ENCODE results near the gene AFAP1L1.

GRCh38 chr5:149277801-149278200 is 6.1 kb downstream of the AFAP1L1 start:
- no peak for TF ChIP-seq CTCF (IDR thresholded peaks at IDR 0.05; ENCODE audit: low read depth, low read length, missing input control)
- no peak for TF ChIP-seq GABPA (IDR thresholded peaks at IDR 0.05 in 1 of 2, conservative IDR thresholded peaks at IDR 0.05 in 1 of 2)
- TF ChIP-seq REST (IDR thresholded peaks at IDR 0.05): no peak

Measured in liver (tissue), 3 donors.